HEK293 (cell line): ENCODE data around the gene AATF.

Experiments
- CTCF ChIA-PET: fragments of 350-600 bp; formaldehyde crosslinking; extraction: SDS; loops from one replicate; lab custom pipeline; 2021; ENCODE audit warnings: antibody characterized with exemption; lab: Yijun Ruan, JAX
- POLR2A ChIA-PET: fragments of 300-600 bp; formaldehyde crosslinking; extraction: SDS; loops from one replicate; lab custom pipeline; 2020; ENCODE audit warnings: antibody characterized with exemption, inconsistent platforms; lab: Yijun Ruan, JAX
- H3K27ac ChIP-seq: fragments of 200-500 bp; sonication (Bioruptor generic); 2 replicates; pipeline ENCODE4 v1.5.1; 2014; ENCODE audit warnings: low read depth, low read length, control low read depth, inconsistent platforms; ENCODE audit errors: extremely low read depth
- H3K36me3 ChIP-seq, 2 experiments: fragments of 200-500 bp in 1 of 2; sonication (Bioruptor generic) in 1 of 2; 1 replicate in 1 of 2; 2 replicates in 1 of 2; pipeline ENCODE4 v1.5.1; 2014 to 2017; ENCODE audit warnings: inconsistent platforms in 2 of 2, low read length in 2 of 2; ENCODE audit not compliant: control insufficient read depth in 2 of 2, insufficient read depth in 1 of 2
- H3K4me1 ChIP-seq: fragments of 200-500 bp; sonication (Bioruptor generic); 2 replicates; pipeline ENCODE4 v1.5.1; 2014; ENCODE audit warnings: mild to moderate bottlenecking, low read length, inconsistent platforms; ENCODE audit not compliant: control insufficient read depth, insufficient read depth
- H3K4me3 ChIP-seq: 2 replicates; pipeline ENCODE4 v1.5.1; 2011; ENCODE audit warnings: low read depth, mild to moderate bottlenecking, control low read depth, low read length, moderate library complexity
- H3K9me3 ChIP-seq: fragments of 200-500 bp; sonication (Bioruptor generic); 2 replicates; pipeline ENCODE4 v1.5.1; 2014; ENCODE audit warnings: low read depth, low read length, inconsistent platforms; ENCODE audit not compliant: control insufficient read depth, insufficient read depth
- AEBP2 ChIP-seq: fragments of 450-650 bp; formaldehyde crosslinking; IDR thresholded peaks from 2 replicates; pipeline ENCODE4 v1.5.1; 2016; ENCODE audit warnings: missing biosample characterization, missing genetic modification characterization, borderline replicate concordance
- BCL6B ChIP-seq: fragments of 450-650 bp; formaldehyde crosslinking; IDR thresholded peaks from 2 replicates; pipeline ENCODE4 v1.5.1; 2017; ENCODE audit warnings: missing biosample characterization, missing genetic modification characterization
- GFI1B ChIP-seq: fragments of 450-650 bp; formaldehyde crosslinking; IDR thresholded peaks from 2 replicates; pipeline ENCODE4 v1.5.1; 2016; ENCODE audit warnings: missing biosample characterization, missing genetic modification characterization
- GLIS1 ChIP-seq: fragments of 450-650 bp; formaldehyde crosslinking; IDR thresholded peaks from 2 replicates; pipeline ENCODE4 v1.5.1; 2016; ENCODE audit warnings: missing biosample characterization, missing genetic modification characterization
- IKZF3 ChIP-seq: fragments of 450-650 bp; IDR thresholded peaks from 2 replicates; pipeline ENCODE4 v1.5.0; 2018; ENCODE audit warnings: missing biosample characterization, mild to moderate bottlenecking, missing genetic modification characterization, moderate library complexity
- KLF16 ChIP-seq: fragments of 450-650 bp; formaldehyde crosslinking; IDR thresholded peaks from 2 replicates; pipeline ENCODE4 v1.5.1; 2017; ENCODE audit warnings: missing biosample characterization, missing genetic modification characterization
- OSR2 ChIP-seq: fragments of 450-650 bp; formaldehyde crosslinking; IDR thresholded peaks from 2 replicates; pipeline ENCODE4 v1.5.1; 2016; ENCODE audit warnings: missing biosample characterization, missing genetic modification characterization
- PATZ1 ChIP-seq: fragments of 450-650 bp; formaldehyde crosslinking; IDR thresholded peaks from 2 replicates; pipeline ENCODE4 v1.5.1; 2016; ENCODE audit warnings: missing biosample characterization, missing genetic modification characterization
- RBAK ChIP-seq: fragments of 450-650 bp; formaldehyde crosslinking; IDR thresholded peaks from 2 replicates; pipeline ENCODE4 v1.5.1; 2016; ENCODE audit warnings: missing biosample characterization, missing genetic modification characterization
- REST ChIP-seq: fragments of 450-650 bp; formaldehyde crosslinking; IDR thresholded peaks from 2 replicates; pipeline ENCODE4 v1.5.1; 2016; ENCODE audit warnings: missing biosample characterization, missing genetic modification characterization
- ZIC2 ChIP-seq: fragments of 450-650 bp; formaldehyde crosslinking; IDR thresholded peaks from 2 replicates; pipeline ENCODE4 v1.5.1; 2016; ENCODE audit warnings: missing biosample characterization, missing genetic modification characterization
- ZNF140 ChIP-seq: fragments of 450-650 bp; formaldehyde crosslinking; IDR thresholded peaks from 2 replicates; pipeline ENCODE4 v1.5.1; 2016; ENCODE audit warnings: missing biosample characterization, missing genetic modification characterization
- ZNF223 ChIP-seq: fragments of 450-650 bp; formaldehyde crosslinking; IDR thresholded peaks from 2 replicates; pipeline ENCODE4 v1.5.1; 2016; ENCODE audit warnings: missing biosample characterization, missing genetic modification characterization
- ZNF513 ChIP-seq: fragments of 450-650 bp; IDR thresholded peaks from 2 replicates; pipeline ENCODE4 v1.5.1; 2018; ENCODE audit warnings: missing biosample characterization, missing genetic modification characterization
- ZNF530 ChIP-seq: fragments of 450-650 bp; formaldehyde crosslinking; IDR thresholded peaks from 2 replicates; pipeline ENCODE4 v1.5.1; 2016; ENCODE audit warnings: low read depth, missing biosample characterization, missing genetic modification characterization
- ZNF549 ChIP-seq: fragments of 450-650 bp; IDR thresholded peaks from 2 replicates; pipeline ENCODE4 v1.5.1; 2018; ENCODE audit warnings: missing biosample characterization, missing genetic modification characterization, mild to moderate bottlenecking, inconsistent platforms, moderate library complexity
- ZNF558 ChIP-seq: fragments of 450-650 bp; formaldehyde crosslinking; IDR thresholded peaks from 2 replicates; pipeline ENCODE4 v1.5.1; 2016; ENCODE audit warnings: missing biosample characterization, missing genetic modification characterization
- ZNF560 ChIP-seq: fragments of 450-650 bp; formaldehyde crosslinking; IDR thresholded peaks from 2 replicates; pipeline ENCODE4 v1.5.1; 2017; ENCODE audit warnings: missing biosample characterization, missing genetic modification characterization, borderline replicate concordance
- ZNF645 ChIP-seq: fragments of 450-650 bp; formaldehyde crosslinking; IDR thresholded peaks from 2 replicates; pipeline ENCODE4; 2016; ENCODE audit warnings: missing biosample characterization, missing genetic modification characterization
- ZNF664 ChIP-seq: fragments of 450-650 bp; formaldehyde crosslinking; IDR thresholded peaks from 2 replicates; pipeline ENCODE4 v1.5.1; 2016; ENCODE audit warnings: missing biosample characterization, missing genetic modification characterization
- ZNF776 ChIP-seq: fragments of 450-650 bp; formaldehyde crosslinking; IDR thresholded peaks from 2 replicates; pipeline ENCODE4 v1.5.0; 2017; ENCODE audit warnings: missing biosample characterization, missing genetic modification characterization, borderline replicate concordance
- ZNF843 ChIP-seq: fragments of 450-650 bp; formaldehyde crosslinking; IDR thresholded peaks from 2 replicates; pipeline ENCODE4 v1.5.1; 2016; ENCODE audit warnings: missing biosample characterization, missing genetic modification characterization
- ZSCAN30 ChIP-seq: fragments of 450-650 bp; IDR thresholded peaks from 2 replicates; pipeline ENCODE4 v1.5.1; 2018; ENCODE audit warnings: missing biosample characterization, mild to moderate bottlenecking, missing genetic modification characterization, moderate library complexity

The AATF gene

GRCh38 chr17:37101306-37101705 is 152.6 kb downstream of the AATF start (continued):
- no peak for TF ChIP-seq AEBP2
- TF ChIP-seq ZNF530 (tag by site-specific recombination), result no peak
- TF ChIP-seq ZNF513 (tag by site-specific recombination), result no peak
- no peak for TF ChIP-seq KLF16
- TF ChIP-seq ZNF558 (tag by site-specific recombination), result no peak
- no peak for TF ChIP-seq ZSCAN30 (tag by site-specific recombination)
- no peak for TF ChIP-seq ZNF843 (tag by site-specific recombination)

GRCh38 chr17:37103231-37103630 is 154.5 kb downstream of the AATF start:
- ChIA-PET POLR2A (no interaction called here), CTCF (interaction anchor here (0.6 kb wide), 1 partner anchor 75 kb away, joined by 3 read pairs; no protein-coding TSS in a partner anchor)
- H3K9me3 ChIP-seq, result no peaks in the 10 kb centered on the region
- TF ChIP-seq ZNF645 (tag by site-specific recombination) (no peak), ZNF560 (tag by site-specific recombination) (no peak), ZNF664 (no peak), OSR2 (tag by site-specific recombination) (no peak), RBAK (tag by site-specific recombination) (no peak), PATZ1 (tag by site-specific recombination) (no peak)
- peaks cover 9% of the 10 kb centered on the region for H3K4me1 ChIP-seq
- peaks cover 22 to 24% of the 10 kb centered on the region in 2 experiments for H3K36me3 ChIP-seq
- H3K27ac ChIP-seq, result no peak overlapping the region
- no peak overlapping the region for H3K4me3 ChIP-seq

- Histone ChIP-seq H3K4me3 (no peak overlapping the region), H3K9me3 (no peaks in the 10 kb centered on the region), H3K27ac (no peak overlapping the region), H3K36me3 (peaks cover 15 to 21% of the 10 kb centered on the region in 2 experiments), H3K4me1 (peaks cover 9% of the 10 kb centered on the region)
- ChIA-PET CTCF (interaction anchor here (0.5 to 1.1 kb wide), 4 partner anchors 9 to 480 kb away, joined by 3 to 4 read pairs (median 4); no protein-coding TSS in a partner anchor), POLR2A (no interaction called here)
- 0 out of 2 replicates have a peak, but pooled peaks have one; percentile 8 for TF ChIP-seq IKZF3 (tag by site-specific recombination)
- TF ChIP-seq REST, result no peak
- no peak for TF ChIP-seq ZNF140 (tag by site-specific recombination)
- TF ChIP-seq GFI1B (tag by site-specific recombination), result no peak
- no peak for TF ChIP-seq ZNF558 (tag by site-specific recombination)
- TF ChIP-seq BCL6B (tag by site-specific recombination), result no peak
- no peak for TF ChIP-seq ZNF776 (tag by site-specific recombination)
- TF ChIP-seq ZNF223 (tag by site-specific recombination), result no peak
- 0 out of 2 replicates have a peak, but pooled peaks have one; percentile 19 for TF ChIP-seq ZIC2 (tag by site-specific recombination)
- no peak for TF ChIP-seq ZNF549 (tag by site-specific recombination)
- peak; percentile 77 for TF ChIP-seq GLIS1 (tag by site-specific recombination)
Measured at GRCh38 chr17:37106049-37106448, 157.3 kb downstream of the AATF start.
